Muscle layer of colon (tissue), 2 donors: Measurements from ENCODE around the gene ADAMTS14.
"Not testable (repeated sequence)": the region's sequence is repeated elsewhere in the genome, so short reads cannot be mapped to it uniquely, and the experiment has no call there.

Experiments
- H3K27ac ChIP-seq: one replicate; pipeline ENCODE4 v1.7.0; 2013; ENCODE audit warnings: low read depth, mild to moderate bottlenecking, low read length, moderate library complexity
- H3K27me3 ChIP-seq, 2 donors: one replicate each; pipeline ENCODE4 v1.7.0; 2013; ENCODE audit warnings: low read length in 2 of 2, mild to moderate bottlenecking in 2 of 2; ENCODE audit not compliant: insufficient read depth in 2 of 2, control insufficient read depth in 1 of 2
- H3K36me3 ChIP-seq: one replicate; pipeline ENCODE4 v1.7.0; 2013; ENCODE audit warnings: mild to moderate bottlenecking, low read length; ENCODE audit not compliant: insufficient read depth
- H3K4me1 ChIP-seq: one replicate; pipeline ENCODE4 v1.7.0; 2013; ENCODE audit warnings: mild to moderate bottlenecking, low read length; ENCODE audit not compliant: insufficient read depth
- H3K4me3 ChIP-seq, 2 donors: one replicate each; pipeline ENCODE4 v1.7.0; 2013; ENCODE audit warnings: low read length in 2 of 2, low read depth in 1 of 2, mild to moderate bottlenecking in 1 of 2, moderate library complexity in 1 of 2
- H3K9ac ChIP-seq: one replicate; pipeline ENCODE4 v1.7.0; 2013; ENCODE audit warnings: low read length
- H3K9me3 ChIP-seq: one replicate; pipeline ENCODE4 v1.7.0; 2013; ENCODE audit warnings: mild to moderate bottlenecking, low read length
- donor health status: abdominal sarcoma.
- donor health status: Adenocarcinoma of cecum.

Gene ADAMTS14, protein sequence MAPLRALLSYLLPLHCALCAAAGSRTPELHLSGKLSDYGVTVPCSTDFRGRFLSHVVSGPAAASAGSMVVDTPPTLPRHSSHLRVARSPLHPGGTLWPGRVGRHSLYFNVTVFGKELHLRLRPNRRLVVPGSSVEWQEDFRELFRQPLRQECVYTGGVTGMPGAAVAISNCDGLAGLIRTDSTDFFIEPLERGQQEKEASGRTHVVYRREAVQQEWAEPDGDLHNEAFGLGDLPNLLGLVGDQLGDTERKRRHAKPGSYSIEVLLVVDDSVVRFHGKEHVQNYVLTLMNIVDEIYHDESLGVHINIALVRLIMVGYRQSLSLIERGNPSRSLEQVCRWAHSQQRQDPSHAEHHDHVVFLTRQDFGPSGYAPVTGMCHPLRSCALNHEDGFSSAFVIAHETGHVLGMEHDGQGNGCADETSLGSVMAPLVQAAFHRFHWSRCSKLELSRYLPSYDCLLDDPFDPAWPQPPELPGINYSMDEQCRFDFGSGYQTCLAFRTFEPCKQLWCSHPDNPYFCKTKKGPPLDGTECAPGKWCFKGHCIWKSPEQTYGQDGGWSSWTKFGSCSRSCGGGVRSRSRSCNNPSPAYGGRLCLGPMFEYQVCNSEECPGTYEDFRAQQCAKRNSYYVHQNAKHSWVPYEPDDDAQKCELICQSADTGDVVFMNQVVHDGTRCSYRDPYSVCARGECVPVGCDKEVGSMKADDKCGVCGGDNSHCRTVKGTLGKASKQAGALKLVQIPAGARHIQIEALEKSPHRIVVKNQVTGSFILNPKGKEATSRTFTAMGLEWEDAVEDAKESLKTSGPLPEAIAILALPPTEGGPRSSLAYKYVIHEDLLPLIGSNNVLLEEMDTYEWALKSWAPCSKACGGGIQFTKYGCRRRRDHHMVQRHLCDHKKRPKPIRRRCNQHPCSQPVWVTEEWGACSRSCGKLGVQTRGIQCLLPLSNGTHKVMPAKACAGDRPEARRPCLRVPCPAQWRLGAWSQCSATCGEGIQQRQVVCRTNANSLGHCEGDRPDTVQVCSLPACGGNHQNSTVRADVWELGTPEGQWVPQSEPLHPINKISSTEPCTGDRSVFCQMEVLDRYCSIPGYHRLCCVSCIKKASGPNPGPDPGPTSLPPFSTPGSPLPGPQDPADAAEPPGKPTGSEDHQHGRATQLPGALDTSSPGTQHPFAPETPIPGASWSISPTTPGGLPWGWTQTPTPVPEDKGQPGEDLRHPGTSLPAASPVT

GRCh38 chr10:70672165-70673042 is at the start of gene ADAMTS14:
Gene ADAMTS14 (plus strand): TSS chr10:70672506. CDS start chr10:70672803, 297 bp downstream.
- Histone ChIP-seq H3K4me3 (peak within 1 kb of the TSS; percentile 4 to 32), H3K27ac (no peak within 1 kb of the TSS), H3K4me1 (peaks cover 20% of the 10 kb centered on the region), H3K27me3 (peaks cover 6 to 20% of the 10 kb centered on the region in 2 donors), H3K9ac (no peak within 1 kb of the TSS), H3K36me3 (no peaks in the 10 kb centered on the region), H3K9me3 (no peaks in the 10 kb centered on the region)

GRCh38 chr10:70622541-70622940 is 49.8 kb upstream of the ADAMTS14 start:
- no peak overlapping the region for H3K9ac ChIP-seq
- no peak overlapping the region for H3K27ac ChIP-seq
- H3K36me3 ChIP-seq = no peaks in the 10 kb centered on the region
- H3K4me3 ChIP-seq = no peak overlapping the region
- no peaks in the 10 kb centered on the region for H3K4me1 ChIP-seq
- no peaks in the 10 kb centered on the region for H3K27me3 ChIP-seq
- no peaks in the 10 kb centered on the region for H3K9me3 ChIP-seq

- no peak overlapping the region for H3K27ac ChIP-seq
- no peaks in the 10 kb centered on the region for H3K4me1 ChIP-seq
Observed at GRCh38 chr10:70622981-70623844, 49.1 kb upstream of the ADAMTS14 start.

DNA sequence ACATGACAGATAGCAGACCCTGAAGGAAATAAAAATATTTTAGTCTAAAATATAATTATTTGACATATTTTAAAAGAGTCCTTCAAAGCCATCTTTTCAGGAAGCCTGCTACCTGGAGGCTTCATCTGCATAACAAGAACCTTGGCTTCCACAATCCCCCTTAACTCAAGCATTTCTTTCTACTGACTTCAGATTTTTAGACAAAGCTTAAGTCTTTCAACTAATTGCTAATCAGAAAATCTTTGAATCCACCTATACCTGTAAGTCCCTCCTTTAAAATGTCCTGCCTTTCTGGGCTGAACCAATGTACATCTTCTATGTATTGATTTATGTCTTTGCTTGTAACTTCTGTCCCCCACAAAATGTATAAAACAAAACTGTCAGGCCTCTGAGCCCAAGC is 46.2 kb upstream of the ADAMTS14 start:
- Histone ChIP-seq H3K4me3 (no peak overlapping the region), H3K27ac (no peak overlapping the region), H3K9ac (no peak overlapping the region), H3K4me1 (no peaks in the 10 kb centered on the region), H3K36me3 (no peaks in the 10 kb centered on the region), H3K27me3 (no peaks in the 10 kb centered on the region), H3K9me3 (peaks cover 9% of the 10 kb centered on the region)

More at GRCh38 chr10:70622981-70623844, 49.1 kb upstream of the ADAMTS14 start:
- Histone ChIP-seq H3K27me3 (no peaks in the 10 kb centered on the region), H3K4me3 (no peak overlapping the region), H3K9me3 (peaks cover 3% of the 10 kb centered on the region), H3K9ac (no peak overlapping the region), H3K36me3 (no peaks in the 10 kb centered on the region)

DNA sequence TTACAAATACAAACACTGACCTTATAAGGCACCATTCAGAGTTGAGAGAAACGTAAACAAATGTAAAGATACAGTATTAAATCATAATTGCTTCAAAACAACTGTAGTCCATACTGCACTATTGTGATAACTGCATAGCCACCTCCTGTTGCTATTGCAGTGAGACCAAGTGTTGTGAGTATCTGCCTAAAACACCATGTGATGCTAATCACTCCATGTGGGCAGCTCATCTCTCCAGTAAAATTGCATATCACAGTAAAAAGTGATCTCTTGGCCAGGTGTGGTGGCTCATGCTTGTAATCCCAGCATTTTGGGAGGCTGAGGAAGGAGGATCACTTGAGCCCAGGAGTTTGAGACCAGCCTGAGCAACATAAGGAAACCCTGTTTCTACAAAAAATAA is 43.0 kb upstream of the ADAMTS14 start:
- no peaks in the 10 kb centered on the region for H3K36me3 ChIP-seq
- H3K27me3 ChIP-seq = no peaks in the 10 kb centered on the region
- no peak overlapping the region for H3K4me3 ChIP-seq
- no peak overlapping the region for H3K9ac ChIP-seq
- no peak overlapping the region for H3K27ac ChIP-seq
- no peaks in the 10 kb centered on the region for H3K4me1 ChIP-seq
- H3K9me3 ChIP-seq = peaks cover 9% of the 10 kb centered on the region

DNA sequence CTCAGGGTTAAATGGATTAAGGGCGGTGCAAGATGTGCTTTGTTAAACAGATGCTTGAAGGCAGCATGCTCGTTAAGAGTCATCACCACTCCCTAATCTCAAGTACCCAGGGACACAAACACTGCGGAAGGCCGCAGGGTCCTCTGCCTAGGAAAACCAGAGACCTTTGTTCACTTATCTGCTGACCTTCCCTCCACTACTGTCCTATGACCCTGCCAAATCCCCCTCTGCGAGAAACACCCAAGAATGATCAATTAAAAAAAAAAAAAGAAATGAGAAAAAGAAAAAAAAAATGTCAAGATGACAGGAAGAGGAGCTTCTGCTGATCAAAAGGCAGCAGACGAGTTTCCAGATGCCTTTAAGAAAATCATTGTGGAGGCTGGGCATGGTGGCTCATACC is 40.6 kb upstream of the ADAMTS14 start:
- not testable (repeated sequence) for H3K9ac ChIP-seq, H3K4me3 ChIP-seq, H3K36me3 ChIP-seq, H3K27me3 ChIP-seq, H3K4me1 ChIP-seq, H3K27ac ChIP-seq, H3K9me3 ChIP-seq

- Histone ChIP-seq H3K27me3 (no peaks in the 10 kb centered on the region), H3K36me3 (no peaks in the 10 kb centered on the region), H3K9me3 (no peaks in the 10 kb centered on the region), H3K9ac (no peak overlapping the region), H3K4me1 (no peaks in the 10 kb centered on the region), H3K27ac (no peak overlapping the region), H3K4me3 (no peak overlapping the region)
Observed at GRCh38 chr10:70634011-70634410, 38.3 kb upstream of the ADAMTS14 start.

GRCh38 chr10:70634515-70634914 is 37.8 kb upstream of the ADAMTS14 start:
- H3K9ac ChIP-seq, H3K9me3 ChIP-seq, H3K4me3 ChIP-seq, H3K4me1 ChIP-seq, H3K36me3 ChIP-seq, H3K27me3 ChIP-seq, H3K27ac ChIP-seq: not testable (repeated sequence)

DNA sequence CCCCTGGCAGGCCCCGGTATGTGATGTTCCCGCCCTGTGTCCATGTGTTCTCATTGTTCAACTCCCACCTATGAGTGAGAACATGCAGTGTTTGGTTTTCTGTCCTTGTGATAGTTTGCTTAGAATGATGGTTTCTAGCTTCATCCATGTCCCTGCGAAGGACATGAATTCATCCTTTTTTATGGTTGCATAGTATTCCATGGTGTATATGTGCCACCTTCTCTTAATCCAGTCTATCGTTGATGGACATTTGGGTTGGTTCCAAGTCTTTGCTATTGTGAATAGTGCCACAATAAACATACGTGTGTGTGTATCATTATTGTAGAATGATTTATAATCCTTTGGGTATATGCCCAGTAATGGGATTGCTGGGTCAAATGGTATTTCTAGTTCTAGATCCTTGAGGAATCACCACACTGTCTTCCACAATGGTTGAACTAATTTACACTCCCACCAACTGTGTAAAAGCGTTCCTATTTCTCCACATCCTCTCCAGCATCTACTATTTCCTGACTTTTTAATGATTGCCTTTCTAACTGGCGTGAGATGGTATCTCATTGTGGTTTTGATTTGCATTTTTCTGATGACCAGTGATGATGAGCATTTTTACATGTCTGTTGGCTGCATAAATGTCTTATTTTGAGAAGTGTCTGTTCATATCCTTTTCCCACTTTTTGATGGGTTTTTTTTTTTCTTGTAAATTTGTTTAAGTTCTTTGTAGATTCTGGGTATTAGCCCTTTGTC is 32.5 kb upstream of the ADAMTS14 start:
- H3K27ac ChIP-seq, H3K36me3 ChIP-seq, H3K4me1 ChIP-seq, H3K4me3 ChIP-seq, H3K27me3 ChIP-seq, H3K9ac ChIP-seq, H3K9me3 ChIP-seq: not testable (repeated sequence)
